KOPT-K1 (cell line): ENCODE measurements around the gene FTCD.

Source experiments
- H3K27ac ChIP-seq: fragments of 200-600 bp; sonication (generic); 2 replicates; pipeline ENCODE4 v1.5.1; 2016; ENCODE audit warnings: antibody characterized with exemption, mild to moderate bottlenecking, low read depth, low read length; ENCODE audit not compliant: poor library complexity, severe bottlenecking
- H3K36me3 ChIP-seq: fragments of 200-600 bp; sonication (generic); 2 replicates; pipeline ENCODE4 v1.5.1; 2017; ENCODE audit warnings: antibody characterized with exemption, mild to moderate bottlenecking, low read length, moderate library complexity; ENCODE audit not compliant: insufficient read depth
- H3K9me3 ChIP-seq: fragments of 200-600 bp; sonication (generic); 2 replicates; pipeline ENCODE4 v1.5.1; 2017; ENCODE audit warnings: antibody characterized with exemption, low read length, mild to moderate bottlenecking; ENCODE audit not compliant: insufficient read depth, poor library complexity, severe bottlenecking

FTCD gene

GRCh38 chr21:46097336-46098293 lies 57.8 kb downstream of the FTCD start, which contains the start of gene COL6A2:
TSS of gene COL6A2 (plus strand) at chr21:46098112.
- no peak within 1 kb of the TSS for H3K27ac ChIP-seq
- H3K9me3 ChIP-seq, result peaks cover 7% of the 10 kb centered on the region

GRCh38 chr21:46096596-46097335 lies 58.6 kb downstream of the FTCD start:
- Histone ChIP-seq H3K9me3 (no peaks in the 10 kb centered on the region), H3K36me3 (no peaks in the 10 kb centered on the region), H3K27ac (no peak overlapping the region)

More at GRCh38 chr21:46097336-46098293, 57.8 kb downstream of the FTCD start, which contains the start of gene COL6A2:
- no peaks in the 10 kb centered on the region for H3K36me3 ChIP-seq

- Histone ChIP-seq H3K36me3 (no peaks in the 10 kb centered on the region), H3K27ac (no peak overlapping the region), H3K9me3 (no peaks in the 10 kb centered on the region)
Observed at GRCh38 chr21:46095814-46096595, 59.4 kb downstream of the FTCD start.

- Histone ChIP-seq H3K27ac (no peak overlapping the region), H3K36me3 (no peaks in the 10 kb centered on the region), H3K9me3 (peaks cover 6% of the 10 kb centered on the region)
Observed at GRCh38 chr21:46095083-46095719, 60.2 kb downstream of the FTCD start.

- H3K27ac ChIP-seq, result no peak overlapping the region
Observed at GRCh38 chr21:46094401-46095082, 60.8 kb downstream of the FTCD start.

GRCh38 chr21:46093668-46094400 lies 61.5 kb downstream of the FTCD start:
- Histone ChIP-seq H3K27ac (no peak overlapping the region), H3K9me3 (peaks cover 11% of the 10 kb centered on the region), H3K36me3 (no peaks in the 10 kb centered on the region)

More at GRCh38 chr21:46094401-46095082, 60.8 kb downstream of the FTCD start:
- H3K36me3 ChIP-seq, result no peaks in the 10 kb centered on the region
- H3K9me3 ChIP-seq, result peaks cover 11% of the 10 kb centered on the region

GRCh38 chr21:46092811-46093667 lies 62.3 kb downstream of the FTCD start:
- no peaks in the 10 kb centered on the region for H3K36me3 ChIP-seq
- H3K27ac ChIP-seq, result no peak overlapping the region
- peaks cover 15% of the 10 kb centered on the region for H3K9me3 ChIP-seq

GRCh38 chr21:46092026-46092764 lies 63.2 kb downstream of the FTCD start:
- H3K36me3 ChIP-seq, result no peaks in the 10 kb centered on the region
- H3K9me3 ChIP-seq, result peaks cover 19% of the 10 kb centered on the region
- H3K27ac ChIP-seq, result no peak overlapping the region

- Histone ChIP-seq H3K36me3 (no peaks in the 10 kb centered on the region), H3K9me3 (peaks cover 19% of the 10 kb centered on the region), H3K27ac (no peak overlapping the region)
Observed at GRCh38 chr21:46091631-46092025, 63.8 kb downstream of the FTCD start.

- Histone ChIP-seq H3K36me3 (no peaks in the 10 kb centered on the region), H3K9me3 (peaks cover 19% of the 10 kb centered on the region), H3K27ac (no peak overlapping the region)
Observed at GRCh38 chr21:46091118-46091517, 64.3 kb downstream of the FTCD start.

GRCh38 chr21:46089285-46089684 lies 66.1 kb downstream of the FTCD start:
- Histone ChIP-seq H3K9me3 (peaks cover 24% of the 10 kb centered on the region), H3K27ac (no peak overlapping the region), H3K36me3 (no peaks in the 10 kb centered on the region)

- no peaks in the 10 kb centered on the region for H3K36me3 ChIP-seq
- H3K27ac ChIP-seq, result no peak overlapping the region
- H3K9me3 ChIP-seq, result peaks cover 24% of the 10 kb centered on the region
Observed at GRCh38 chr21:46088189-46088588, 67.2 kb downstream of the FTCD start.
